Measurements from ENCODE around the gene SCN8A. TPM values are rescaled to one million over a fixed set of nuclear protein-coding genes. Genes with fewer than 3 reads are reported as not detected.

SCN8A gene
- total RNA-seq, 1 donor from 2014 or later = 2.0 TPM

- Histone ChIP-seq H3K9me3 (no peaks in the 10 kb centered on the region), H3K27me3 (no peaks in the 10 kb centered on the region), H3K4me1 (no peaks in the 10 kb centered on the region), H3K4me3 (no peak overlapping the region), H3K36me3 (no peaks in the 10 kb centered on the region), H3K27ac (no peak overlapping the region)
- intact Hi-C loops (cut with DNase I) = no loop called here
- TF ChIP-seq, protein P1, sequence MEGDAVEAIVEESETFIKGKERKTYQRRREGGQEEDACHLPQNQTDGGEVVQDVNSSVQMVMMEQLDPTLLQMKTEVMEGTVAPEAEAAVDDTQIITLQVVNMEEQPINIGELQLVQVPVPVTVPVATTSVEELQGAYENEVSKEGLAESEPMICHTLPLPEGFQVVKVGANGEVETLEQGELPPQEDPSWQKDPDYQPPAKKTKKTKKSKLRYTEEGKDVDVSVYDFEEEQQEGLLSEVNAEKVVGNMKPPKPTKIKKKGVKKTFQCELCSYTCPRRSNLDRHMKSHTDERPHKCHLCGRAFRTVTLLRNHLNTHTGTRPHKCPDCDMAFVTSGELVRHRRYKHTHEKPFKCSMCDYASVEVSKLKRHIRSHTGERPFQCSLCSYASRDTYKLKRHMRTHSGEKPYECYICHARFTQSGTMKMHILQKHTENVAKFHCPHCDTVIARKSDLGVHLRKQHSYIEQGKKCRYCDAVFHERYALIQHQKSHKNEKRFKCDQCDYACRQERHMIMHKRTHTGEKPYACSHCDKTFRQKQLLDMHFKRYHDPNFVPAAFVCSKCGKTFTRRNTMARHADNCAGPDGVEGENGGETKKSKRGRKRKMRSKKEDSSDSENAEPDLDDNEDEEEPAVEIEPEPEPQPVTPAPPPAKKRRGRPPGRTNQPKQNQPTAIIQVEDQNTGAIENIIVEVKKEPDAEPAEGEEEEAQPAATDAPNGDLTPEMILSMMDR (IDR thresholded peaks at IDR 0.05) = no peak
- no peak for DNase-seq (ENCODE audit: low spot score in 2 of 2)
These were observed 84.2 kb downstream of the SCN8A start for GRCh38 chr12:51675071-51675803.

DNA sequence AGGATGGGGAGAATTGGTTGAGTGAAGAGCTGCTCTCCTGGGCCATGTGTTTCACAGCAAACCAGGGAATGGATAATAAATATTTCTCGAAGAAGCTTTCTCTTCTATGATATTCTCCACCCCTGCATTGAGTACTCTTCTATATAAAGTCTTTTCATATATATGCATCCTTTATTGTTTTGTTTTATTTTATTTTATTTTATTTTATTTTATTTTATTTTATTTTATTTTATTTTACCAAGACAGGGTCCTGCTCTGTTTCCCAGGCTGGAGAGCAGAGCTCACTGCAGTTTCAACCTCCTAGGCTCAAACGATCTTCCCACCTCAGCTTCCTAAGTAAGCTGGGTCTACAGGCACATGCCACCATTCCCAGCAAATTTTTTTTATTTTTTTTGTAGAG lies 85.8 kb downstream of the SCN8A start:
- no peak for DNase-seq (ENCODE audit: low spot score in 2 of 2)
- Histone ChIP-seq H3K4me3 (no peak overlapping the region), H3K36me3 (no peaks in the 10 kb centered on the region), H3K27me3 (no peaks in the 10 kb centered on the region), H3K9me3 (no peaks in the 10 kb centered on the region), H3K27ac (no peak overlapping the region), H3K4me1 (no peaks in the 10 kb centered on the region)
- intact Hi-C loops (cut with DNase I) = no loop called here
- TF ChIP-seq, protein P1 (IDR thresholded peaks at IDR 0.05) = no peak

DNA sequence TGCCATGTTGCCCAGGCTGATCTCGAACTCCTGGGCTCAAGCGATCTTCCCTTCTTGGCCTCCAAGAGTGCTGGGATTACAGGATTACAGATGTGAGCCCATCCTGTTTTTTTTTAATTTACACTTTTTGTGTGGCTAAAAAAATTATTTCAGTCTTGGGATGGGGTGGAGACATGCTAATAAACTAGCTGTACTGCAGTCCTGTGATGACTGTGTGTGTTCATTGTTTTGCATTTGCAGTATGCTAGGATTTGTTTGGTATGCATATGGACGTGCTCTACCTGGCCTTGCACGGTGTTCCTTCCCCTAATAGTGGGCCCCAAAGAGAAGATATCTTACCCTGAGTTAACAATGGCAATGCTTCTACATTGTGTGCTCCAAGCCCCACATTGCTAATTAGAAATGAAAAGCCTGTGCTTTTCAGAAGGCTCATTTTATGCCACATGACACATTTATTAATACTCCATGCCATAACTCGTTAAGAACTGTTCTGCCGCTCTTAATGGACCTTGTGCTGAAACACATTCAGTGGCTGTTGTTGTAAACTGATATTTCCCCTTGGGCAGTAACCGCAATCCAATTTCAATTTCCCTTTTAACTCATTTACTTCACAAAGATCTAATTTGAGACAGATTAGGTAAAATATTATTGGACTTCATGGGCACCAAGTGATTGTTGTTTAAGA lies 86.4 kb downstream of the SCN8A start:
- Histone ChIP-seq H3K36me3 (no peaks in the 10 kb centered on the region), H3K27ac (no peak overlapping the region), H3K4me1 (no peaks in the 10 kb centered on the region), H3K9me3 (no peaks in the 10 kb centered on the region), H3K27me3 (no peaks in the 10 kb centered on the region), H3K4me3 (no peak overlapping the region)
- intact Hi-C loops (cut with DNase I) = no loop called here
- TF ChIP-seq, protein P1 (IDR thresholded peaks at IDR 0.05) = no peak
- DNase-seq (ENCODE audit: low spot score in 2 of 2) = no peak

DNA sequence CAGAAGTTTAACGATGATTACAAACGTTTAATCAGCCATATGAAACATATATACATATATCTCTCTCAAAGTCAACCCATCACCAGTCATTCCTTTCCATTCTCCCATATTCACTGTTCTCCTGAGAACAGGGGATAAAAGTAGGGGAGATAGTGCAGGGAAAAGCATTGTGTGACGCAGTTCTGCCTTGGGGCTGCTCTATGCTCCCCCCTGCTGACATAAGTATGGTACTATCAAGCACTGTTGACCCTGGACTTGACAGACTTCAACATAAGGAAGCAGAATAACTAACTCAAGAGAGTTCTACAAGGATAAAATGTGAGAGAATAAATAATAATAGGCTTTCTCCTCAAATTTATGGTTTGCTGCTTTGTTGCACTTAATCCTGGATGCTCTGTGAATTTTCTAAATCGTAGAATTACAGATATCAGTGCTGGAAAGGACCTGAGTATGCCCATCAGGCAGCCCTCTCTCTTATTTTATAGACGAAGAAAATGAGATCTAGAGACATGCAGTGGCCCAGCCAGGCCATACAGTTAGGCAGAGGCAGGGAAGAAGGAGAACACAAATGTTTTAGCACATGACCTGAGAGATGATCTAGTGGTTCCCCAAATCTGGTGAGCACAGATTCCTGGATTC lies 87.2 kb downstream of the SCN8A start:
- intact Hi-C loops (cut with DNase I) = no loop called here
- Histone ChIP-seq H3K4me3 (no peak overlapping the region), H3K9me3 (no peaks in the 10 kb centered on the region), H3K27ac (no peak overlapping the region), H3K4me1 (no peaks in the 10 kb centered on the region), H3K36me3 (no peaks in the 10 kb centered on the region), H3K27me3 (no peaks in the 10 kb centered on the region)
- TF ChIP-seq, protein P1 (IDR thresholded peaks at IDR 0.05) = peak in 1 of 3 experiments; percentile 36
- no peak for DNase-seq (ENCODE audit: low spot score in 2 of 2)

GRCh38 chr12:51682981-51683380 lies 91.9 kb downstream of the SCN8A start:
- TF ChIP-seq, protein P1 (IDR thresholded peaks at IDR 0.05) = no peak
- no peak for DNase-seq (ENCODE audit: low spot score in 2 of 2)
- H3K9me3 ChIP-seq = no peaks in the 10 kb centered on the region
- H3K36me3 ChIP-seq = no peaks in the 10 kb centered on the region
- no peaks in the 10 kb centered on the region for H3K4me1 ChIP-seq
- H3K27me3 ChIP-seq = no peaks in the 10 kb centered on the region
- no peak overlapping the region for H3K4me3 ChIP-seq
- no peak overlapping the region for H3K27ac ChIP-seq
- intact Hi-C loops (cut with DNase I) = no loop called here
